Stimulated activated CD8-positive, alpha-beta memory T cell treated with anti-CD3 and anti-CD28 coated beads, Interleukin-2, amount 100 ng/mL, for 48 hours (primary cell): ENCODE measurements around the gene ARRDC2.

Experiments used
- DNase-seq, 2 donors: peaks; one replicate each; pipeline ENCODE4 v3.0.0-alpha.2; 2020; ENCODE audit warnings: low read depth in 2 of 2

Gene ARRDC2

GRCh38 chr19:18058208-18059009, 50.4 kb downstream of the ARRDC2 start:
- peak; percentile 66 to 72 for DNase-seq

- DNase-seq, result no peak
These were observed 51.3 kb downstream of the ARRDC2 start for GRCh38 chr19:18059297-18059696.

- DNase-seq, result no peak
These were observed 51.9 kb downstream of the ARRDC2 start for GRCh38 chr19:18059902-18060301.

GRCh38 chr19:18060472-18060871, 52.5 kb downstream of the ARRDC2 start:
- no peak for DNase-seq

- DNase-seq, result no peak
These were observed 54.1 kb downstream of the ARRDC2 start for GRCh38 chr19:18062028-18062427.

- no peak for DNase-seq
These were observed 55.5 kb downstream of the ARRDC2 start for GRCh38 chr19:18063463-18063862.
